HG02763 (cell line): ENCODE data around the gene SLC7A4.
"Not testable (repeated sequence)": the region's sequence is repeated elsewhere in the genome, so short reads cannot be mapped to it uniquely, and the experiment has no call there.

ENCODE experiments used
- ATAC-seq: cut with Tn5 transposase; IDR thresholded peaks from one replicate; pipeline ENCODE4 v1.9.1; 2021; ENCODE audit warnings: mild to moderate bottlenecking, moderate library complexity; ENCODE audit not compliant: unreplicated experiment

SLC7A4 gene

GRCh38 chr22:21043860-21044535 is 11.6 kb upstream of the SLC7A4 start:
- ATAC-seq: no peak

- no peak for ATAC-seq
Measured at GRCh38 chr22:21042978-21043859, 10.9 kb upstream of the SLC7A4 start.

GRCh38 chr22:21041937-21042336 is 9.6 kb upstream of the SLC7A4 start:
- ATAC-seq: no peak

- not testable (repeated sequence) for ATAC-seq
Measured at GRCh38 chr22:21039158-21039557, 6.8 kb upstream of the SLC7A4 start.

GRCh38 chr22:21038405-21038804 is 6.0 kb upstream of the SLC7A4 start:
- ATAC-seq: no peak

- ATAC-seq: no peak
Measured at GRCh38 chr22:21034989-21035388, 2.6 kb upstream of the SLC7A4 start.

- no peak for ATAC-seq
Measured at GRCh38 chr22:21033895-21034294, 1.5 kb upstream of the SLC7A4 start.

- ATAC-seq: no peak
Measured at GRCh38 chr22:21032868-21033688, 717 bp upstream of the SLC7A4 start.

- no peak for ATAC-seq
Measured at GRCh38 chr22:21031545-21032036, 770 bp downstream of the SLC7A4 start.

GRCh38 chr22:21030621-21031544 is 1.5 kb downstream of the SLC7A4 start:
- no peak for ATAC-seq

GRCh38 chr22:21030032-21030431 is 2.3 kb downstream of the SLC7A4 start:
- ATAC-seq: no peak

- no peak for ATAC-seq
Measured at GRCh38 chr22:21029486-21030025, 2.8 kb downstream of the SLC7A4 start.

GRCh38 chr22:21028277-21029251 is 3.8 kb downstream of the SLC7A4 start:
- no peak for ATAC-seq

- ATAC-seq: no peak
Measured at GRCh38 chr22:21026783-21027692, 5.3 kb downstream of the SLC7A4 start.

GRCh38 chr22:21025763-21026755 is 6.3 kb downstream of the SLC7A4 start:
- ATAC-seq: no peak

GRCh38 chr22:21025266-21025665 is 7.1 kb downstream of the SLC7A4 start:
- ATAC-seq: no peak
